GM18511 (cell line): ENCODE results near the gene XPNPEP2.
A peak's percentile ranks its signal among the peaks of the same experiment; 100 is the strongest.

Source experiments
- ATAC-seq: cut with Tn5 transposase; IDR thresholded peaks from one replicate; pipeline ENCODE4 v1.9.1; 2021; ENCODE audit warnings: mild to moderate bottlenecking, moderate library complexity; ENCODE audit not compliant: unreplicated experiment

XPNPEP2 gene

DNA sequence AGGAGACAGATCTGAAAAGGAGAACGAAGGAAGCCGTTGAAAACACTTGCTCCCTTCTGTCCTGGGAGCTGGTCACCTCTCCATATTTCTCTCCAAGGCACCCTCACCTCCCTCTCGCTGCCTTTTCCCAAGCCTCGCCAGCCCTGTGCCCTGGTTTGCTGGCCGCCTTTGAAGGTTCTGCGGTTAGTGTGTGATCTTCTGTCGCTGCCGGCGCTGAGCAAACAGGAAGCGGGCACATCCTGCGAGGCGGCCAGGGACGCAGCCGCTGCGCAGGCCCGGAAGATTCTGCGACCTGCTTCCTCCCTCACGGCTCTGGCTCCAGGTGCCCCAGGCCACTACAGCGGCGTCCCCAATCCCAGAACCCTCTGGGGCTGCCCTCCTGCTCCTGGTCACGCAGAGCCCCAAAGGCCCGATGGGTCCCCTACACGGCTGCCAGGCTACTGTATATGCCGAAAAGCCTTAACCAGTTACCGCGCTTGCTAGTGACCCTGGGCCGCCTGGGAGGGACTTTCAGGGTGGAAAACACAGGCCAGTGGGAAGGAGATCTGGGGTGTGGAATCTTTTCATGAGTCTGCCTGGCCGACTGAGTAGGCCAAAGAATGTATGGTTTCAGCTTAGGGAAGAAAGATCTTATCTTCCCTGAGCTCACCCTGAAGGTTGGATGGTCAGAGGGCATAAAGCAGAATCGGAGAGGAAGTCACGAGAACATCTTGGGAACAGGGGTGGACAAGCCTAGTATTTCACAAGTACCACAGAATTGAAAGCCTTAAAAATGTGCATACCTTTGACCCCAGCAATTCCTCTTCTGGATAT, 38.6 kb downstream of the XPNPEP2 start:
- peak; percentile 29 for ATAC-seq

DNA sequence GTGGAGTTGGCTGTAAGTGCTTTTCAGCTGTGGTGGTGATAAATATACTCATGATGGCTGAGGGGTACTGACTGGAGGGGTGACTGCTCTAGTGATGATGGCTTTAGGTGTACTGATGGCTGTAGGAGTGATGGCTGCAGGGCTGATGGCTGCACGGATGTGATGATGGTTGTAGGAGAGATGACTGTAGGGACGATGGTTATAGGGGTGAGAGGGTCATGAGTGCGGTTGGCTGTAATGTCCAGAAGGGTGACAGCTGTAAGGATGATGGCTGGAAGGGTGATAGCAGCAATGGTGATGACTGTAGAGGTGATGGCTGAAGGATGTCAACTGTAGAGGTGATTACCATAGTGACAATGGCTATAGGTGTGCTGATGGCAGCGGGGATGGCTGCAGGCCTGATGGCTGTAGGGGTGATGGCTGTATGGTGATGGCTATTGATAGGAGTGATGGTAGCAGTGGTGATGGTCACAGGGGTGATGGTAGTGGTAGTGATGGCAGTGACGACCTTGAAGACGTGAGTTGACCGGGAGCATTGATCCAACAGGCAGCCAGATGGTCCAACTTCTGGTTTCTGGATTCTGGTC, 40.4 kb downstream of the XPNPEP2 start:
- ATAC-seq = no peak

DNA sequence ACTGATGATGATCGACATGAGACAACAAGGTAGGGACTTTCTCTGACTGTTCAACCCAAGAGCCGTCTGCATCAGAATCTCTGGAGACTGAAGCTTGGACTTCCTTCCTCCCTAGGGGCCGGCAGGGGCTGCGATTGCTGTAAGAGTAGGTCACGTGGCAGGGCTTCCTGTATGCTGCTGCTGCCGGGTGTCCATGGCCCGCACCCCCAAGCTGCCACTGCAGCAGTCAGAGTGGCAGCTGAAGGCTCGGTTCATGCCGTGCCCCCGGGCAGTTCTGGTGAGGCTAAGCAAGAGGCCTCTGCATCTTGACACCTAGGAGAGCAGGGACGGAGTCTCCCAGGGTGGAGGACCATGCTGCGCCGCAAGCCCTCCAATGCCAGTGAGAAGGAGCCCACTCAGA, 41.0 kb downstream of the XPNPEP2 start, which contains the start of gene SASH3:
Gene SASH3 (plus strand): TSS at position 203 of the 400 bp plus-strand sequence. CDS start 149 bp downstream, at position 352.
- peak; percentile 35 for ATAC-seq

DNA sequence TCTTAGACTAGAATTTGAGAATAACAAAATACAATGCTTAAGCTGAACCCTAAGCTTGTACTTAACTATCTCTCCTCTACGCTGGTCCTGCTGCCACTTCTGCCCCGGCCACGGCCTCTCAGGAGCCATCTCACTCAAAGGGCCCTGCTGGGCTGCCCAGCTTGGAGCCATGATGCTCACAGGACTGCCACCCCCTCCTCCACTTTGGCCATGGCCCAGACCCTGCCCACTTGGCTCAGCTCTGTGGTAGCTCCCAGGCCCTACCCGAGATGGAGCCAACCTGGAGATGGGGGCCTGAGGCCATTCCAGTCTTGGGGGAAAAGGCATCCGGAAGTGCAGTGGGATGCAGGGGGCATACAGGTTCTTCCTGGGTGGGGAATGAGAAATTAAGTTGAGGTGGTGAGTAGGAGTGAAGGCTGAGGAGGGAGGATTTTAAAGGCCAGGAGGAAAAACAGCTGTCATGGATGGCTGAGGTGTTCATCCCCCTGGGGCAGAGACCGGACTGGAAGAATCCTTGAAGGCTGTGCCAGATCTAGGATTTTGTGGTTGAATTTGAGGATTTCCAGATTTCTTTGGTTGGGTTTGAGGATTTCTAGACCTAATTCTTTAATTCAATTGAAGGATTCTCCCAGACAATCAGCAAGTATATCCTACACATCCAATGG, 41.8 kb downstream of the XPNPEP2 start:
- no peak for ATAC-seq

DNA sequence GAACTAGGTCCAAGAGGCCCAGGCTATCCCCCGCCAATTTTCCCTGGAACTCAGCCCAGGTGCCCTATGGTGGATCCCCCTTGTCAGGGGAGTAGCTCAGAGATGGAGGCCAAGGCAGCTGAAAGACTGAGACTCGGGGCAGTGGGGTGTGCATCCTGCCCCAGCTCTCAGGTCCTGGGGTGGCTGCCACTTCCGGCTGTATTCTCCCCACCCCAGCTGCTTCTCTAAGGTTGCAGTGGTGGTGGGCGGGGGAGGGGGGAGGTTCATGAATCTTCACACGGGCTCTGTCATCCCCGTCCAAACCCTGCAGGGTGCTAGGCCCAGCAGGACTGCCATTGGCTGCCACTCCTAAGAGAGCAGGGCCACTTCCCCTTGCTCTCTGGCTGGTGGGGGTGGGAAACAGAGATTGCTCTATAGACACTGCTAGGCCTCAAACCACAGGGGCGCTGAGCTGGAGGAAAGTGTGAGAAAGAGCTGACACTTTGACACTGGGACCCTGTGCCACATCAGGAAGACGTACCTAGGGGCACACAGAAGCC, 42.4 kb downstream of the XPNPEP2 start:
- peak; percentile 72 for ATAC-seq

DNA sequence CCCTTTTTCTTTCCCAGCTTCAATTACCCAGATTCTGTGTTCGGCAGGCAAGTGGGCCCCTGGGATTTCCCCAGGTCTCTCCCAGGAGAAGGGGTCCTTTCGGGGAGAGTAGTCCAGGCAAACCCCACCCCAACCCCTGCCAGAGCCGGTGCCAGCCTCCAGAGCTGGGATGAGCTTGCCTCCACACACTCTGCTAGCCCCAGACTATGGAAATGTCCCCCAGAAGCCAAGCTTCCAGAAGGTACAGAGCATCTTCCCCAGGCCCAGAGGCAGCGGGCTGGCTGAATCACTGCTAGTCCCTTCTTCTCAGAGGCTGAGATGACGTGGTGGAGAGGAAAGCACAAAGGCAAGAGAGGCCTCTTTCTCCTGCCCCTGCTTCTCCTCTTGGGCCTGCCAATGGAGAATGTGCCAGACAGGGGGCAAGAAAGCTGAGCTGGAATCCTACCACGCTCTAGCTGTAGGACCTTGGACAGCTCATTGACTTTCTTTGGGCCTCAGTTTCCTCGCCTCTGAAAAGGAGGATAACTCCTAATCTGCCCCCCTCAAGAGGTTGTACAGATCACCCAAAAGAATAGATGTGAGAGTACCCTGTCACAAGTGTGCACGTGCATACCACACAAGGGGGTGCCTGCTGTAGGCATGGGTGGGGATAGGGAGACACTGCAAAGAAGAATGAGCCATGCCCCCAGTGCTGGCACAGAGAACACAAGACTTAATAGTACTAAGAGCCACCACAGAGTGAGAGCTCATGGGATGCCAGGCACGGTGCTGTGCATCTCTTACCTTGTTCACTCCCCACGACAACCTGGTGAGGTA, 43.1 kb downstream of the XPNPEP2 start:
- no peak for ATAC-seq

DNA sequence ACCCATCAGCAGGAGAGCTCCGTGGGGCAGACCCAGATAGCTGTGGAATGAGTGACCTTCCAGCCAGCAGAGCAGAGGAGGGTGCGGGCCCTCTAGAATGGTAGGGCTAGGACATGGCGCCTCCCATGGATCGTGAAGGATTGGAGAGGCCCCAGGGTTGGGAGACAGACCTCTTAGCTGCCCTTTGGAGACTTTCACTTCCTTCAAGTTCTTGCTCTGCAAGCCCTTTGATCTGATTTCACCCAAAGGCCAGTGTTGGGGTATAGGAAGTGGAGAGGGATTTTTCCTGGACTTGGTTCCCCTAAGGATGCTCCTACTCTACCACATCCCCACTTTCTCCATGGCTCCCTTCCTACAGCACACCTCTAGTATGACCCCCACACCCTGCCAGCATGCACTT, 43.9 kb downstream of the XPNPEP2 start:
- no peak for ATAC-seq

DNA sequence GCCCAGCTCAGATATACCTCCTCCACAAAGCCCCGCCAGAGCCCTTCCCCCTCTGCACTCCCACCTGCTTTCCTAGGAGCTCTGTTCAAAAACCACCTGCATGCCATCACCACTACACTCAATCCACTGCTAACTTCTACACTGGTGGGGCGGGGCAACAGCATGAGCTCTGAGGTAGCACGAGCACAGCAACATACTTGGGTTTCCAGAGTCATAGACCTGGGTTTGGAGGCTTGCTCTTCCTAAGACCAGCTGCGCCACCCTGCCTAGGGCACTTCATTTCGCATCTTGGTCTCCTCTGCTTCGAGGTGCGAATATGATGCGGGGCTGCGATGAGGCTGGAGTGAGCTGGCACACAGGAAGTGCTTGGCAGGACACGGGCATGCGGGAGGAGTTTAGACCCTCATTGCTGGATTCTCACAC, 44.5 kb downstream of the XPNPEP2 start:
- no peak for ATAC-seq

DNA sequence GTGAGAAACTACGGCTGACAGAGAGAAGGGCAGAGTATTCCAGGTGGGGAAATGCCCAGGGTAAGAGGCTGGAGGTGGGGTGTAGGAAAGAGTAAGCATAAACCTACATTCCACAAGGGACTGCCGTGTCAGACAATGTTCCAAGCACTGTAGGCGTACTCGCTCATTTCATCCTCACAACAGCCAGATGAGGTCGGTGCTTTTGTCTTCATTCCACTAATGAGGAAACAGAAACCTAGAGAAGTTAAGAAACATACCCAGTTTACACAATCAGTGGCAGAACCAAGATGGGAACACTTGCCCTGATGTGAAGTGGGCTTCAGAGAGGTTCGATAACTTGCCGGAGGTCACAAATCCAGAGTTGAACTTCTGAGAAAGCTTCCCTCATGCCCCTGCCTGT, 45.6 kb downstream of the XPNPEP2 start:
- no peak for ATAC-seq

DNA sequence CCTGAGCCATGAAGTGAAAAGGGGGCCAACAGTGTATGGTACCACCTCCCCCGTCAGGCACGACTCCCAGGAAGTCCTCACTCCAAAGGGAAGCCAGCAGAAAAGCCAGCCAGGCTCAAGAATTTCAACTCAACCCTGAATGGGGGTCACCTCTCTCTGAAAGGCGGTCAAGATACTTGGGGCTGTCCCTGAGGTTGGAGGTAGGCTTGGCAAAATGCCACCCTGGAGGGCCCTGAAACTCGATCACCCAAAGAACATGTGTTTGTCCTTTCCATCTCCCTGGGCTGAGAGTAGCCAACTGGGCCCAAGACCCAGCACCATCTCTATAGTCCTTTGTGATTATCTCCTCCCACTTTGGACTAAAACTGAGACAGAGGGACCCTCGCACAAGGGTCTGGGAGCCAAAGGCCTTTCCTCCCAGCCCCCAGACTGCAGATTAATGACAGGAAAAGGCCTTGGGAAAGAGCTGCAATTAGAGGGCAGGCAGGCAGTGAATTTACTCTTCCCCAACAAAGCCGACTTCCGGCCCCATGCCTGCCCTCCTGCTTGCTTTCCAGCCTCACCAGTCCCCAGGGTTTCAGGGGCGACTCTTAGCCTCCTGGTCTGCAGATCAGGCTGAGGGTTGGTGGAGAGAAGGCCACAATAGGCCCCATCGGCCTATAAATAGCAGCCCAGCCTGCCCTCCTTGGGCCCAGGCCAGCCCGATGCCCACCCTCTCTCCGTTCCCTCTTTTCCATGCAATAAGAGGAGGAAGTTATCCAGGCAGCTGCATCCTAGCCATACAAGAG, 46.6 kb downstream of the XPNPEP2 start:
- no peak for ATAC-seq

DNA sequence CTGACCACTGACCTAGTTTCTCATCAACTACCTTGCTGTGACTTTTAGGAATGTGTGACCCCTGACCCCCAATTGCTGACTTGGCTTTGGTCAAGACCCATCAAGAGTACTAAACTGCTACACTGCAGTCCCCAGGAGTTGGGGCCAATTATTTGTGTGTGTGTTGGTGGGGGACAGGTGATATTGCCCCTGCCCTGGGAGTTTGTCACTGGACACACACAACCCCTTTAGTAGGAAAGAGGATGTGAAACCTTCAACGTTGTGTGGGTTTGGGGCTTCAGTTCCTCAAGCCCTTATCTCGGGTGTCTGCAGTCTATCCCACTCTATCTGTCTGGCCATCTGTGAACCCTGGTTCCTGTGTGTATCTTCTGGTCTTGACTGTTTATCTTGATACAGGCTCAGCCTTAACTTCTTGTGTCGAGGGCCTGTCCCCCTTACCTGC, 47.5 kb downstream of the XPNPEP2 start:
- peak; percentile 82 for ATAC-seq

DNA sequence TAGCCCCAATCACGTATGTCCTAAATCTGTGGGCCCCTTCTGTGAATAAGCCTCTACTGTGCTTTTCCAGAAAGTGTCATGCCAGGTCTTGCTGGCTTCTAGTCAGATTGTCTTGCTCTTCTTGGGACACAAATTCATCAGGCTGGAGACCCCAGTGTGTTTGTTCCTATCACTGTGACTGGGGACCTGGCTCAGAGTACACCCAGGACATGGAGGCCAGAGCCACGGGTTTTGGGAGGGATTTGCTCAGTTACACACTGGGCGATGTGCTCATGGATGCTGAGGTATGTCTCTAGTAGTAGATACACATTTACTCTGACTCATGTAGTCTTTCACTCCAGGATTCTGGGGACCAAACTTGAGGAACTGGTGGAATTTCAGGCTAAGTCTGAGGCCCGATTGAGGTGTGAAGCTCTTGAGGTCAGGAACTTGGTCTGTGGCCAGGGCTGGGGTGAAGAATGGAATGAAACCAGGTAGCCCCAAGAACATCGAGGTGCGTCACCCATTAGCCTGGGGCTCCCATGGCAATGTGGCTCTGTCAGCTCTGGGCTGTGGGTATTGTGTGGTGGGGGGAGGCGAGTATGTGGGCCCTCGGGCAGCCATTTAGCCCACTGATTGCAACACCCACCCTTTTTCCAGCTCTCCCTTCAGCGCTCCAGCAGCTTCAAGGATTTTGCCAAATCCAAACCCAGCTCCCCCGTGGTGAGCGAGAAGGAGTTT, 48.7 kb downstream of the XPNPEP2 start:
- no peak for ATAC-seq

DNA sequence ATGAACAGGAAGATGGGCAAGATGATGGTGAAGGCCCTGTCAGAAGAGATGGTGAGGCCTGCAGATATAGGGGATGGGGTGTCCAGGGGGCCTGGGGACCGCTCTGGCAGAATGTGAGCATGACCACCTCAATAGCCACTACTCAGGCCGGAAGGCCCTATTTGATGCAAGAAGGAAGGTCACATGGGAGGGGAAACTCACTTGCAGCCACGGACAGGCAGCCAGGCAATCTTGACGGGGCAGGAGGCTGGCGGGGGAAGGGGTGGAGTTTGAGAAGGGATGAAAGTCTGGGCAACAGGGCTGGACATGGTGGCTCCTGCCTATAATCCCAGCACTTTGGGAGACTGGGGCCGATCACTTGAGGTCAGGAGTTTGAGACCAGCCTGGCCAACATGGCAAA, 49.7 kb downstream of the XPNPEP2 start:
- ATAC-seq = no peak

DNA sequence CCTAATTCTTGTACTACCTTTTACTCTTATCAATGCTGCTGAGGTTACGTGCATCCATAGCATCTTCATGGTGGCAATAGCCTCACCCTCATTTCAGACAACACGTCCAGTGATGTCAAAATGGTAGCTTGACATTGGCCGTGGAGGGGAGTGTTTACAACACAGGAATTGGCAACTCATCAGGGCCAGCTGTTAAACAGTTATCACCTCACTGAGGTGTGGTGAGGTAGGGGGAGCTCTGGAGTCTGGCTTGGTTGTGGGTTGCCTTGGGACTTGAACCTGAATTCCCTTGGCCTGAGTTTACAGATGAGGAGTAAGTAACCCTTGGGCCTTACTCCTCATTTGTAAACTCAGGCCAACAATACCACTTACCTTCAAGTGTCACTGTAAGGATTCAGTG, 51.4 kb downstream of the XPNPEP2 start:
- ATAC-seq = no peak

DNA sequence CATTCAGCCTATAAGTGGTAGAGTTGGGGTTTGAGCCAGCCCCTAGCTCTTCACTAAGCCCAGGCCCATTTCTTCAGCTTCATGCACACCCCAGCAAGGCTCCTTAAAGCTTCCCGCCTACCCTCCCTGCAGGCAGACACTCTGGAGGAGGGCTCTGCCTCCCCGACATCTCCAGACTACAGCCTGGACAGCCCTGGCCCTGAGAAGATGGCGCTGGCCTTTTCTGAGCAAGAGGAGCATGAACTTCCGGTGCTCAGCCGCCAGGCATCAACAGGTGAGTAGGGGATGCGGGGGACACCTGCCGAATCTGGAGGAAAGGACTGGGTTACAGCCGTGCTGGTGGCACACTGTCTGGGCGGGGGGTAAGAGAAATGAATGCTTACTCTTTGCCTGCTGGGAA, 52.0 kb downstream of the XPNPEP2 start:
- ATAC-seq = no peak

DNA sequence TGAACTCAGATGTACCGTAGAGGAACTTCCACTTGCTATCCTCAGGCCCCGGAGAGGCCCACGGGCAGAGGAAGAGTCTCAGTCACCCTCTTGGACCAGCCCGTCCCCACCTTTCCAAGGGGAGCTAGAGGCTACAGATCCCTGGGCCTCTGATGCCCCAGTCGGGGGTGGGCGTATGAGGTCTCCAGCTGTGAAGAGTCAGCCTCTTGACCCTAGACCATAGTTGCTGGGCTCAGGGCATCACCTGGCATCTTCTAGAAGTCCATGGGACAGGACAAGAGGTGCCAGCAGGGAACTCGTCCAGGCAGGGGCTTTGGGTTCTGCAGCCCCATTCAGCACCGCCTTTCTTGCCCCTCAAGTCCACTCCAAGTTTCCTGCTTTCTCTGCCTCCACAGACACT, 52.6 kb downstream of the XPNPEP2 start:
- ATAC-seq = no peak

DNA sequence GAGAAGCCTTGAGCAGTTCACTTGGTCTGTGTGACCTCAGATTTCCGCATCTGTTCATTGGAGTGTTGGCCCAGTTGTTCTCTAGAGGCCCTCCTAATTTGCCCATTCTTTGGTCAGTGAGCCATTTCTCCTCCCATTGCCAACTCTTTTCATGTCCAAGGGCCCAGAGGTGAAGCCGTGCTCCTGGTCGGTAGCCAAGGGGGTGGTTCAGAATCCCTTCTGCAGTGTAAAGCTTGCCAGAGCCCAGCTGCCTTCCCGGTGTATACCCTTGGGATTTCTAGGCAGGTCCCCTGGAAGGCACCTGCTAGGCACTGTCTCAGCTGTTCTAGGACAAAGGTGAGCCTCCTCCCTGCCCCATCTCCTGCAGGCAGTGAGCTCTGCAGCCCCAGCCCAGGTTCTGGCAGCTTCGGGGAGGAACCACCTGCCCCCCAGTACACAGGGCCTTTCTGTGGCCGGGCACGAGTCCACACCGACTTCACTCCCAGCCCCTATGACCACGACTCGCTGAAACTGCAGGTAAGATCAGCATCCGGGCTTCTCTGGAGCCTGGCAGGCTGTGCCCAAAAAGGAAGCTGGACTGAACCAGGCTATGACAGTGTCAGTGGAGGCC, 53.3 kb downstream of the XPNPEP2 start:
- ATAC-seq = no peak

DNA sequence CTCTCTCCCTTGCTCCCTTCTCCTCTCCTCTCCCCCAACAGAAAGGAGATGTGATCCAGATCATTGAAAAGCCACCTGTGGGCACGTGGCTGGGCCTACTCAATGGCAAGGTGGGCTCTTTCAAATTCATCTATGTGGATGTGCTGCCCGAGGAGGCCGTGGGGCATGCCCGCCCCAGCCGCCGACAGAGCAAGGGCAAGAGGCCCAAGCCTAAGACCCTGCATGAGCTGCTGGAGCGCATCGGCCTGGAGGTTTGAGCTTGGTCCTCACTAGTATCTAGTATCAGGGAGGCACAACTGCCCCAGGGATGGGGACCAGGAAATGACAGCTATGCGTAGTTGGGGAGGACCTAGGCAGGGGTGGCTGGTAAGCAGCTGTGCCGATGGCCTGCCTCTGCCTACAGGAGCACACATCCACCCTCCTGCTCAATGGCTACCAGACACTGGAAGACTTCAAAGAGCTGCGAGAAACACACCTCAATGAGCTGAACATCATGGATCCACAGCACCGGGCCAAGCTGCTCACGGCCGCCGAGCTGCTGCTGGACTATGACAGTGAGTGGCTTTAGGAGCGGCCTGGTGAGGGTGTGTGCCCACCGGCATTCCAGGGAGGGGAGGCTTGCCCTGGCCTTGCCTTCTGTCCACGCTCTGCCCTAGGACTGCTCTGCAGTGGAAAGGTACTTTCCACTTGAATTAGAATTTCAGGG, 54.0 kb downstream of the XPNPEP2 start:
- no peak for ATAC-seq
